Kasumi-1 (cell line): Measurements from ENCODE around the gene CAP1.

Experiments
- DNase-seq, 2 experiments: peaks; one replicate each; lab custom pipeline; 2025; lab: John Stamatoyannopoulos, UW

The CAP1 gene

GRCh38 chr1:40095806-40096205, 55.3 kb downstream of the CAP1 start:
- no peak for DNase-seq

- no peak for DNase-seq
Measured at GRCh38 chr1:40096646-40096976, 56.1 kb downstream of the CAP1 start.

GRCh38 chr1:40096977-40097782, 56.7 kb downstream of the CAP1 start, which contains the start of gene PPT1:
Gene PPT1, minus strand, starts transcription at chr1:40097252. Its CDS starts 14 bp downstream, at chr1:40097238.
- peak; percentile 44 to 67 for DNase-seq

GRCh38 chr1:40102038-40102437, 61.5 kb downstream of the CAP1 start:
- no peak for DNase-seq

GRCh38 chr1:40102896-40103295, 62.4 kb downstream of the CAP1 start:
- no peak for DNase-seq

- DNase-seq, result no peak
Measured at GRCh38 chr1:40105028-40105427, 64.5 kb downstream of the CAP1 start.

- no peak for DNase-seq
Measured at GRCh38 chr1:40107290-40107959, 66.9 kb downstream of the CAP1 start.

GRCh38 chr1:40110389-40110788, 69.9 kb downstream of the CAP1 start:
- no peak for DNase-seq

- DNase-seq, result no peak
Measured at GRCh38 chr1:40114400-40114799, 73.9 kb downstream of the CAP1 start.

GRCh38 chr1:40120128-40120527, 79.6 kb downstream of the CAP1 start:
- no peak for DNase-seq
